Suprapubic skin (tissue), 4 donors: ENCODE data around the gene IL27RA. TPM values are rescaled to one million over a fixed set of nuclear protein-coding genes. Genes with fewer than 3 reads are reported as not detected.

Experiments
- DNase-seq, 2 donors: peaks; one replicate each; pipeline ENCODE4 v3.0.0-alpha.2; 2019; ENCODE audit warnings: low spot score in 2 of 2
- H3K27ac ChIP-seq: fragments of 200-600 bp; sonication (generic); one replicate; pipeline ENCODE4 v1.5.1; 2019
- H3K27me3 ChIP-seq: fragments of 200-600 bp; sonication (generic); one replicate; pipeline ENCODE4 v1.5.1; 2019
- H3K36me3 ChIP-seq: fragments of 200-600 bp; sonication (generic); one replicate; pipeline ENCODE4 v1.5.1; 2019
- H3K4me1 ChIP-seq: fragments of 200-600 bp; sonication (generic); one replicate; pipeline ENCODE4 v1.5.1; 2019
- H3K4me3 ChIP-seq: fragments of 200-600 bp; sonication (generic); one replicate; pipeline ENCODE4 v1.5.1; 2019; ENCODE audit warnings: mild to moderate bottlenecking
- H3K9me3 ChIP-seq: fragments of 200-600 bp; sonication (generic); one replicate; pipeline ENCODE4 v1.5.1; 2019
- EP300 ChIP-seq: sonication (generic); formaldehyde crosslinking; IDR thresholded peaks from one replicate; pipeline ENCODE4 v1.6.1; 2017; ENCODE audit warnings: antibody characterized with exemption
- POLR2A ChIP-seq, 2 donors: fragments of 450-650 bp; IDR thresholded peaks; one replicate each; pipeline ENCODE4 v1.6.1; 2017; ENCODE audit warnings: antibody characterized with exemption in 2 of 2, mild to moderate bottlenecking in 2 of 2, moderate library complexity in 2 of 2
- POLR2AphosphoS5 ChIP-seq, 3 donors: sonication (generic); formaldehyde crosslinking; IDR thresholded peaks; one replicate each; pipeline ENCODE4 v1.6.1; 2017; ENCODE audit warnings: antibody characterized with exemption in 3 of 3
- WGBS: methylation state at CpG from one replicate; pipeline ENCODE4 v1.1.5; 2018; 5-methylcytosine and 5-hydroxymethylcytosine counted together
- total RNA-seq, 4 donors: library from RNA; depleted of rRNA; stranded (reverse); fragments of >200 nt; gene quantifications; one replicate each; pipeline ENCODE4 v1.1.0, GENCODE V29; 2016
- TF ChIP-seq, protein P1 (sequence below), 2 donors: fragments of 200-600 bp in 1 of 2; fragments of 450-650 bp in 1 of 2; sonication (generic) in 1 of 2; IDR thresholded peaks; one replicate each; pipeline ENCODE4 v1.5.1; 2016 to 2019; ENCODE audit warnings: antibody characterized with exemption in 2 of 2, mild to moderate bottlenecking in 1 of 2, moderate library complexity in 1 of 2

IL27RA gene
- total RNA-seq, 4 donors from 2014 or later = 0.76 to 2.5 (median 1.5) TPM

DNA sequence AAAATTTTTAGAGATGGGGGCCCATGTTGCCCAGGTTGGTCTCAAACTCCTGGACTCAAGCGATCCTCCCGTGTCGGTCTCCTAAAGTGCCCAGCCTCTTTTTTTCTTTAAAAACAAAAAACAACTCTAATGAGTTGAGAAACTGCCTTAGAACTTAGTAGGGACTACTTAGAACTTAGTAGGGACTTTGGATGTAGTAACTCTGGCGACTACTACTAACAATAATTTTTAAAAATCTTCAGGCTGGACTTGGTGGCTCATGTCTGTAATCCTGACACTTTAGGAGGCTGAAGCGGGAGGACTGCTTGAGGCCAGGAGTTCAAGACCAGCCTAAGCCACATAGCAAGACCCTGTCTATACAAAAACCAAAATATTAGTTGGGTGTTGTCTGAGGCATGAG lies 54.5 kb downstream of the IL27RA start:
- TF ChIP-seq, protein P1, sequence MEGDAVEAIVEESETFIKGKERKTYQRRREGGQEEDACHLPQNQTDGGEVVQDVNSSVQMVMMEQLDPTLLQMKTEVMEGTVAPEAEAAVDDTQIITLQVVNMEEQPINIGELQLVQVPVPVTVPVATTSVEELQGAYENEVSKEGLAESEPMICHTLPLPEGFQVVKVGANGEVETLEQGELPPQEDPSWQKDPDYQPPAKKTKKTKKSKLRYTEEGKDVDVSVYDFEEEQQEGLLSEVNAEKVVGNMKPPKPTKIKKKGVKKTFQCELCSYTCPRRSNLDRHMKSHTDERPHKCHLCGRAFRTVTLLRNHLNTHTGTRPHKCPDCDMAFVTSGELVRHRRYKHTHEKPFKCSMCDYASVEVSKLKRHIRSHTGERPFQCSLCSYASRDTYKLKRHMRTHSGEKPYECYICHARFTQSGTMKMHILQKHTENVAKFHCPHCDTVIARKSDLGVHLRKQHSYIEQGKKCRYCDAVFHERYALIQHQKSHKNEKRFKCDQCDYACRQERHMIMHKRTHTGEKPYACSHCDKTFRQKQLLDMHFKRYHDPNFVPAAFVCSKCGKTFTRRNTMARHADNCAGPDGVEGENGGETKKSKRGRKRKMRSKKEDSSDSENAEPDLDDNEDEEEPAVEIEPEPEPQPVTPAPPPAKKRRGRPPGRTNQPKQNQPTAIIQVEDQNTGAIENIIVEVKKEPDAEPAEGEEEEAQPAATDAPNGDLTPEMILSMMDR (IDR thresholded peaks at IDR 0.05) = no peak
- TF ChIP-seq POLR2A (IDR thresholded peaks at IDR 0.05) = no peak
- TF ChIP-seq EP300 = no peak
- TF ChIP-seq POLR2AphosphoS5 (IDR thresholded peaks at IDR 0.05) = no peak
- Histone ChIP-seq H3K27ac (no peak overlapping the region), H3K9me3 (no peaks in the 10 kb centered on the region), H3K27me3 (no peaks in the 10 kb centered on the region), H3K4me3 (no peak overlapping the region), H3K4me1 (peaks cover 23% of the 10 kb centered on the region), H3K36me3 (peaks cover 11% of the 10 kb centered on the region)
- WGBS = 90% methylated on average over 5 of the region's 5 CpGs
- DNase-seq = no peak

DNA sequence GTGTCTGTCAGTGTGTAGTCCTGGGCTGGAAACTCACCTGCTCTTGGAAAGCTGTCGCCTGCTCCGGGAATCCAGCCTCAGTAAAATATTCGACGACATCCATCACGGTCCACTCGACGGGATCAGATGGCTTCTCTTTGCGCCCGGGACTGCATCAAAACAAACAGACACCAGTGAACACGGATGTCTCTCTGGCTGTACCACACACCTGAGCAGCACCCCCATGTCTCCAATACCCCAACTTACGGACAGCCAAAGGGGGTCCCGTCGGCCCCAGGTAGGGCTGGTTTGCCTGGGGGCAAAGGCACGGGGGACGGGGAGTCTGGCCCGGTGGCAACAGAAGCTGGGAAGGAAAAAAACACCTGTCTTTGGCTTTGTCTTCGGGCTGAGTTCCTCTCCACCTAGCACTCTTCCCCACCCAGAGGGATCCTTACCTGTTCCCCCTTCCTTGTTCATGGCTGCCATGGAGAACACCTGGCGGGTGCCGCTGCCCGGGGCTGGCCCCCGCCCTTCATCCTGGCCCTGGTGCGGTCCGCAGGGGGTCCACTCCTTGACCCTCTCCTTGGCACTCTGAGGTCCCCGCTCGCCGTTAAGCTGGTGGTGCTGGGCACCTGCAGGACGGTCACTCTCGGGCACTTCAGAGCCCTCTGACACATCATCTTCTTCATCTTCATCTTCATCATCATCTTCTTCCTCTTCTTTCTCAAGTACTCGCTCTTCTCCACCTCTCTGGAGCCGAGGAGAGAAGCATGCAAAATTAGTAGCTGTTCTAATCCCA lies 57.3 kb downstream of the IL27RA start:
- no peaks in the 10 kb centered on the region for H3K9me3 ChIP-seq
- peaks cover 11% of the 10 kb centered on the region for H3K36me3 ChIP-seq
- H3K27me3 ChIP-seq = no peaks in the 10 kb centered on the region
- H3K27ac ChIP-seq = no peak overlapping the region
- DNase-seq = no peak
- 87% methylated on average over 27 of the region's 30 CpGs for WGBS
- TF ChIP-seq POLR2A (IDR thresholded peaks at IDR 0.05) = no peak
- TF ChIP-seq POLR2AphosphoS5 (IDR thresholded peaks at IDR 0.05) = no peak
- no peak for TF ChIP-seq EP300
- TF ChIP-seq, protein P1 (IDR thresholded peaks at IDR 0.05) = no peak
- peaks cover 23% of the 10 kb centered on the region for H3K4me1 ChIP-seq
- H3K4me3 ChIP-seq = peak overlapping the region; percentile 92

DNA sequence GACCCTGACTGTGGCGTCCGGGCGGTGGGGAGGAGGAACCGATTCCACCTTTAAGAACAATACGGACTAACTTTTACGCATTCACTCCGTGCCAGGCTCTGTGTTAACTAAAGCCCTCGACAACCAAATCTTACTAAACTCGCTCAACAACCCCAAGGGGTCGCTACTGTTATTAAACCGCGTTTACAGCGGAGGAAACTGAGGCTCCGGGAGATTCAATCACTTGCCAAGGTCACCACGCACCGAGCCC lies 57.8 kb downstream of the IL27RA start:
- no peaks in the 10 kb centered on the region for H3K27me3 ChIP-seq
- peak overlapping the region; percentile 92 for H3K4me3 ChIP-seq
- H3K36me3 ChIP-seq = peaks cover 11% of the 10 kb centered on the region
- H3K27ac ChIP-seq = no peak overlapping the region
- no peak for DNase-seq
- H3K4me1 ChIP-seq = peaks cover 23% of the 10 kb centered on the region
- 18% methylated on average over 16 of the region's 16 CpGs for WGBS
- H3K9me3 ChIP-seq = no peaks in the 10 kb centered on the region
- TF ChIP-seq POLR2A (IDR thresholded peaks at IDR 0.05) = no peak
- TF ChIP-seq, protein P1 (IDR thresholded peaks at IDR 0.05) = no peak
- TF ChIP-seq EP300 = no peak
- TF ChIP-seq POLR2AphosphoS5 (IDR thresholded peaks at IDR 0.05) = no peak

DNA sequence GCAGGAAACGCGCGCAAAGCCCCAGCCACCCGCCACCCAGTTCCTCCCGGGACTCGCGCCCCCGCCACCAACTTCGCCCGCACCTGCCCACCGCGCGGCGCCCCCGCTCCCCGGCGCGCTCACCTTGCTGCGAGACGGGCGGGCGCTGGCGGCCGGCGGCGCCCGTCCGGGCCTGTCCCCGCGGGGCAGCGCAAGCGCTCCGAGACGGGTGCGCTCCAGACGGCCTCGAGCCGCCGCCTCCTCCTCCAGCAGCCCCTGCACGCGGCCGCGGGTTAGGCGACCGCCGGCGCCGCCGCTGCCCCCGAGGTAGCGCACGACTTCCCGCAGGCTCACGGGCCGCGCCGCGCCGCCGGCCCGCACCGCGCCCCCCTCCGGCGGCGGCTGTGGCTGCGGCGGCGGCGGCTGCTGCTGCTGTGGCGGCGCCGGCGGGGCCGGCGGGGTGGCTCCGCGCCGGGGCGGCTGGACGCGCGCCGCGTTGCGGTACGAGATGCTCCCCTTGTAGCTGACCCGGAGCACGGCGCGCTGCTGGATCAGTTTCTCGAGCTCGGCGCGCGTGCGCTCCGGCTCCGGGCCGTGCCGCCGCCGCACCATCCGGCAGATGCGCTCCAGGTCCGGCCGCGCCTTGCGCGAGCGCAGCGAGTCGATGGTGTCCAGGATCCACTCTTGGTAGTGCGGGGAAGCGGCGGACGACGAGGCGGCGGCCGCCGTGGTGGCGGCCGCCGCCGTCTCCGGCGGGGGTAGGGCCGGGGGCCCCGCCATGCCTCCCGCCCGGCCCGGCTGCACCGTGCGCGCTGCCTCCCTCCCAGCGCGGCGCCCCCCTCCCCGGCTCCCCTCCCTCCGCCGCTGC lies 58.3 kb downstream of the IL27RA start:
- peaks cover 11% of the 10 kb centered on the region for H3K36me3 ChIP-seq
- peak in 1 of 2 donors; percentile 75 for DNase-seq
- no peaks in the 10 kb centered on the region for H3K9me3 ChIP-seq
- peak overlapping the region; percentile 92 for H3K4me3 ChIP-seq
- TF ChIP-seq, protein P1 (IDR thresholded peaks at IDR 0.05) = no peak
- TF ChIP-seq POLR2A (IDR thresholded peaks at IDR 0.05) (no peak), EP300 (no peak), POLR2AphosphoS5 (IDR thresholded peaks at IDR 0.05) (no peak)
- peaks cover 23% of the 10 kb centered on the region for H3K4me1 ChIP-seq
- peak overlapping the region; percentile 91 for H3K27ac ChIP-seq
- WGBS = 0% methylated on average over 17 of the region's 142 CpGs
- H3K27me3 ChIP-seq = no peaks in the 10 kb centered on the region

DNA sequence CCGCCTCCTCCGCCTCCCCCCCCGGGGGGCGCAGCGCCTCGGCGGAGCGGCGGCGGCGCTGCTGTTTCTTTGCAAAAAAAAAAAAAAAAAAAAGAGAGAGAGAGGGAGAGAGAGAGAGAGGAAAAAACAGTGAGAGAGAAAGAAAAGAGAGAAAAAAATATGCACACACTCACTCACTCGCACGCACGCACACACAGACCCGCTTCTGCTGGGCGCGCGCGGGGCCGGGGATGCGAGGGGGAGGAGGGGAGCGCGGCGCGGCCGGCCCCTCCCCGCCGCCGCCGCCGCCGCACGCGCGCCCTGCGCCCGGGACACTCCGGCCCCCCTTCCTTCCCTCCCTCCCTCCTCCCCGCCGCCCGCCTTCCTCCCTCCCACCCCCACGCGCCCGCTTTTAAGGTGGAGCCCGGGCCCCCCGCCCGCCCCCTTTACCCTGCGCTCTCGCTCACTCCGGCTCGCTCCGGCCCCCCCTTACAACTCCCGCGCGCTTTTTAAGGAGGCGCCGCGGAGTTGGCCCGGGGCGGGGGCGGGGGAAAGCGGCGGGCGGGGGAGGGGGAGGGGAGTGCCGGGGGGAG lies 59.0 kb downstream of the IL27RA start, which contains the start of gene SAMD1:
Gene SAMD1, minus strand, starts transcription at position 243 of the 572 bp plus-strand sequence.
- no peaks in the 10 kb centered on the region for H3K9me3 ChIP-seq
- WGBS = 1% methylated on average over 36 of the region's 65 CpGs
- peak; percentile 94 to 95 for DNase-seq
- peaks cover 23% of the 10 kb centered on the region for H3K4me1 ChIP-seq
- H3K36me3 ChIP-seq = peaks cover 11% of the 10 kb centered on the region
- H3K27ac ChIP-seq = peak within 1 kb of the TSS; percentile 91
- TF ChIP-seq POLR2A (IDR thresholded peaks at IDR 0.05) (no peak), EP300 (no peak), POLR2AphosphoS5 (IDR thresholded peaks at IDR 0.05) (no peak)
- TF ChIP-seq, protein P1 (IDR thresholded peaks at IDR 0.05) = no peak
- H3K27me3 ChIP-seq = no peaks in the 10 kb centered on the region
- peak within 1 kb of the TSS; percentile 92 for H3K4me3 ChIP-seq
